ENCODE data around the gene BRPF1.

Gene BRPF1

DNA sequence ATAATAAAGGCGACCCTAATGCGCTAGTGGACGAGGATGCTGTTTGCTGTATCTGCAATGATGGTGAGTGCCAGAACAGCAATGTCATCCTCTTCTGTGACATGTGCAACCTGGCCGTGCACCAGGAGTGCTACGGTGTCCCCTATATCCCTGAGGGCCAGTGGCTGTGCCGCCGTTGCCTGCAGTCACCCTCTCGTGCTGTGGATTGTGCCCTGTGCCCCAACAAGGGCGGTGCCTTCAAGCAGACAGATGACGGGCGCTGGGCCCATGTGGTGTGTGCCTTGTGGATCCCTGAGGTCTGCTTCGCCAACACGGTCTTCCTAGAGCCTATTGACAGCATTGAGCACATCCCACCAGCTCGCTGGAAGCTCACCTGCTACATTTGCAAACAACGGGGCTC lies 7.6 kb downstream of the BRPF1 start:
- FAIRE-seq = no peak

- FAIRE-seq = no peak
Observed at GRCh38 chr3:9742560-9742959, 11.0 kb downstream of the BRPF1 start.

- no peak for FAIRE-seq
Observed at GRCh38 chr3:9743548-9743947, 12.0 kb downstream of the BRPF1 start.

DNA sequence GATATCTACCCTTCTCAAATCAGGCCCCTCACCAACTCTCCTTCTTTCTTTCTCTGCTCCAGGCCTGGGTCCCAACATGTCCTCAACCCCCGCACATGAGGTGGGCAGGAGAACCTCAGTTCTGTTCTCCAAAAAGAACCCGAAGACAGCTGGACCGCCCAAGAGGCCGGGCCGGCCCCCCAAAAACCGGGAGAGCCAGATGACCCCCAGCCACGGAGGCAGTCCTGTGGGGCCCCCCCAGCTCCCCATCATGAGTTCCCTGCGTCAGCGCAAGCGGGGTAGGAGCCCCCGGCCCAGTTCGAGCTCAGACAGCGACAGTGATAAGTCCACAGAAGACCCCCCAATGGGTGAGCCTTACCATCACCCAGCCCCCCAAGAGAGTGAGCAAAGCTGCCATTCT lies 12.6 kb downstream of the BRPF1 start:
- no peak for FAIRE-seq

GRCh38 chr3:9745521-9745920 lies 14.0 kb downstream of the BRPF1 start:
- FAIRE-seq = no peak

DNA sequence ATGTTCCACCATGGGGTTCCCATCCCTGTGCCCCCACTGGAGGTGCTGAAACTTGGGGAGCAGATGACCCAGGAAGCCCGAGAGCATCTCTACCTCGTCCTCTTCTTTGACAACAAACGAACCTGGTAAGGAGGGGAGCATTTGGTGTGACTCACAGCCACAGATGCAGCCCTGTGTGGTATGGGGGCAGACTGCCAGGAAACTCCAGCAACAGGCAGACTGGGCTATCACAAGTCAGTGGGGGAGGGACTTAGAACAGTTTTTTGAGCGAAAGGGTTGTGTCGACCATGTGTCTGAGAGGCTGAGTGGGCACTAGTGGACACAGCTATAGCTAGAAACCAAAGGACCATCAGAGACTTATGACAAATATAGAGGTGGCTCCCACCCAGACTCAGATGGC lies 14.8 kb downstream of the BRPF1 start:
- no peak for FAIRE-seq

DNA sequence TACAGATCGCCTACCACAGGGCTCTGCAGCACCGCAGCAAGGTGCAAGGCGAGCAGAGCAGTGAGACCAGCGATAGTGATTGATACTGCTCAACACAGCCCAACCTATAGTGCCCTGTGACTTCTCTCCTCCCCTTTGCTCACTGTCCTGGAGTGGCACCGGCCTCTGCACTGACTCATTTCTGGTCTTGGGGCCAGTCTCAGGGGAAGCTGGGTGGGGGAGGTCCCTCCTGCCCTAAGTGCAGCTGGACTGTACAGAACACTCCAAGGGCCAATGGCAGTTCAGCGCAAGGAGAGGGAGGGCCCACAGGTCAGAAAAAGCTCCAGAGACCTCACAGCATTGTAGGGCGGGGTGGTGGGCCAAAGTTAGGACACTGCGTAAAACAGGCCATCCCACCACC lies 15.7 kb downstream of the BRPF1 start:
- no peak for FAIRE-seq

DNA sequence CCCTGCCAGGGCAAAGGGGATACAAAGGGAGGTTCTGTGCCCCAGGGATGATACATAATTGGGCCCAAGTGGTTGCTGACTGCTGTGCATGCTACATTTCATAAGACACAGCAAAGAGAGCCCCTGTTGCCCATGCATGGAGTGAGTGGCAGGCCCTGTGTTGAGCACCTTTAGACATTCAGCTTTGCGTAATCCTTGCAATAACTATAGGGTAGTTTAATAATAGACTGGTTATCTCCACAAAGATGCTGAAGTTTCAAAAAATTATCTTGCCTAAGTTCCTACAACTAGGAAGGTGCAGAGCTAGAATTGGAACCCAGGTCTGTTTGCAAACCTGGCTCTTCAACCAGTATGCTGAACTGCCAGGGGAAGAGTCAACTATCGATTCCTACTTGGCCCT lies 16.5 kb downstream of the BRPF1 start:
- no peak for FAIRE-seq

DNA sequence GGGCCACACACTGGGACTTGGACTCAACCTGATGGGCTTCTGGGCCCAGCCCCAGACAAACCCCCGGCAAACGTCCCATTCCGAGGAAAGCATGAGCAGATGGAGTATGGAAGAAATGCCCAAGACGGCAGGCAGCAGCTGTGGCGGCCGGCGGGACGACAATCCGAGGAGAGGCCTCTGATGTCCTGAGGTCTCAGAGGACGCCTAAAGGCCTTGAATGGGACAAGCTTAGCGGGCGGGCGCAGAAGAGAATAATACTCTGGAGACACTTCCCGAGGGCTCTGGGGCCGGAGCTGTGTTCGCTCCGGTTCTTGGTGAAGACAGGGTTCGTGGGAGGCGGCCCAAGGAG lies 17.7 kb downstream of the BRPF1 start:
- FAIRE-seq = no peak

DNA sequence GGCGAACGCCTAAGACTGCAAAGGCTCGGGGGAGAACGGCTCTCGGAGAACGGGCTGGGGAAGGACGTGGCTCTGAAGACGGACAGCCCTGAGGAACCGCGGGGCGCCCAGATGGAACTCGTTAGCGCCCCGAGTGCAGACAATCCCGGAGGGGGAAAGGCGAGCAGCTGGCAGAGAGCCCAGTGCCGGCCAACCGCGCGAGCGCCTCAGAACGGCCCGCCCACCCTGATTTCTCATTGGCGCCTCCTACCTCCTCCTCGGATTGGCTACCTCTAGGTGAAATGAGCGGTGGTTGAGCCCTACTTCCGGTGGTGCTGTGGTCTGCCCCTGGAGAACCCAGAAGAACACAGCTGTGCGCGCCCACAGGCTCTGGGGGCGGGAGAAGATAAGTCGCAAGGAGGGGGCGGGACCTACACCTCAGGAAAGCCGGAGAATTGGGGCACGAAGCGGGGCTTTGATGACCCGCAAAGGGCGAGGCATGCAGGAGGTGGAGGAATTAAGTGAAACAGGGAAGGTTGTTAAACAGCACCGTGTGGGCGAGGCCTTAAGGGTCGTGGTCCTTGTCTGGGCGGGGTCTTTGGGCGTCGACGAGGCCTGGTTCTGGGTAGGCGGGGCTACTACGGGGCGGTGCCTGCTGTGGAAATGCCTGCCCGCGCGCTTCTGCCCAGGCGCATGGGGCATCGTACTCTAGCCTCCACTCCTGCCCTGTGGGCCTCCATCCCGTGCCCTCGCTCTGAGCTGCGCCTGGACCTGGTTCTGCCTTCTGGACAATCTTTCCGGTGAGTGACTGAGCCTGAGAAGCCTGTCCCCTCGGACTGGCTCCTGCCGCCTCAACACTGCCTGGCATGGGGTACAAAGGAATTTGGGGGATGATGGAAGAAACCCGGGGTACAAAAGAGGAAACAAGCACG lies 18.4 kb downstream of the BRPF1 start, which contains the start of gene OGG1:
TSS of gene OGG1 (plus strand) at position 308 of the 911 bp plus-strand sequence. CDS start at position 643, 335 bp downstream.
- FAIRE-seq = peak; percentile 53

GRCh38 chr3:9750556-9751411 lies 19.2 kb downstream of the BRPF1 start:
- no peak for FAIRE-seq

DNA sequence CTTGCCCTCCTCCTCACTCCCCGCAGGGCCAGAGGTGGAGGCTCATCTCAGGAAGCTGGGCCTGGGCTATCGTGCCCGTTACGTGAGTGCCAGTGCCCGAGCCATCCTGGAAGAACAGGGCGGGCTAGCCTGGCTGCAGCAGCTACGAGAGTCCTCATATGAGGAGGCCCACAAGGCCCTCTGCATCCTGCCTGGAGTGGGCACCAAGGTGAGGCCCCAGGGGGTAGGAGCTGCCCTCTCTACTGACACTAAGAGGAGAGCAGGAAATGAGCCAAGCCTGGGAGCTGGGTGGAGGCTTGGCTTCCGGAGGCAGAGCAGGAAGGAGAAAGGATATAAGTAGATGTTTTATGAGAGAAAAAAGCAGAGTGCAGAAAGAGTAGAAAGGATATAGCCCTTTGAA lies 23.1 kb downstream of the BRPF1 start:
- FAIRE-seq = no peak

- no peak for FAIRE-seq
Observed at GRCh38 chr3:9757427-9757826, 25.9 kb downstream of the BRPF1 start.

DNA sequence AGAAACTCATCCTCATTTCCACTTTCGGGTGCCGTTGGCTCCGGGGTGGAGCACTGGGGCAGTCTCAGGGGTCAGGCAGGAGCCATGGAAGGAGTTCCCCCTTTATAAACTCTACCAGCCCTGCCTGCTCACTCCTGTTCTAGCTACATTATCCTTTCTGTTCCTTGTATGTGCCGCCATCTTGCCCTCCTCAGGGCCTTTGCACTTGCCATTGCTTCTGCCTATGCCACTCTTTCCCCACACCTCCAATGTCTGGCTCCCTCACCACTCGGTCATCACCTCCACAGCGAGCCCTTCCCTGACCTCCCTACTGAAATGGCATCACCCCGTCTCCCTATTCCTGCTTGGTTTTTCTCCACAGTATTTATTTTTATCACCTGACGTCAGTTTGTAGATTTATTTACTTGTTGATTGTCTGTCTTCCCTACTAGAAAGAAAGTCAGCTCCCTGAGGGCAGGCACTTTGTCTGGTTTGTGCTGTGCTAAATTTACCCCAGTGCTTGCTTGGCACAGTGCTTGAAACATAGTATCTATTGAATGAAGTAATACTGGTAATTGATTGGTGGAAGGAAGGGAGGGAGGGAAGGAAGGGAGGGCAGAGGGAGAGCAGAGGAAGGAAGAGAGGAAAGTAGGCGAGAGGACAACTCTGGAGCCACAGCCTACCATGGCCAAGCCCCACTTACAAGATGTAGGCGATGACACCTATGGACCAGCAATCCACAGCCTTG lies 29.4 kb downstream of the BRPF1 start:
- no peak for FAIRE-seq

DNA sequence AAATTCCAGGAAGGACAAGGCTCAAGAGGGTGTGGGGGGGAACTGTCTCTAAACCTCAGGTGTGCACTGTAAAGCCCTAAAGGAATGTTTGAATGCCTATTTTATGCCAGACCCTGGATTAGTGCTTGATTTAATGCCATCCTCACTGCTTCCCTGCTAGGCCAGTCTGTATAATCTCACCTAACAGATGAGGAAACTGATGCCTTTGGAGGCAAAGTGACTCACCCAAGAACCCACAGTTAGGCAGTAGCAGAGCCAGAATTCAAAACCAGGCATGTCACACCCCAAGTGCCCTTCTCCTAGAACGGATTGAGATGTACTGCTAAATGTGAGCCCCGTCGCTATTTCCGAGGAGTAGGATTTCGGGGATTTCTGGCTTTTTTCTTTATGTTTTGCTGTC lies 30.4 kb downstream of the BRPF1 start:
- no peak for FAIRE-seq

- FAIRE-seq = no peak
Observed at GRCh38 chr3:9762871-9763270, 31.3 kb downstream of the BRPF1 start.

GRCh38 chr3:9765865-9766264 lies 34.3 kb downstream of the BRPF1 start:
- no peak for FAIRE-seq

GRCh38 chr3:9767418-9767817 lies 35.9 kb downstream of the BRPF1 start:
- FAIRE-seq = no peak

DNA sequence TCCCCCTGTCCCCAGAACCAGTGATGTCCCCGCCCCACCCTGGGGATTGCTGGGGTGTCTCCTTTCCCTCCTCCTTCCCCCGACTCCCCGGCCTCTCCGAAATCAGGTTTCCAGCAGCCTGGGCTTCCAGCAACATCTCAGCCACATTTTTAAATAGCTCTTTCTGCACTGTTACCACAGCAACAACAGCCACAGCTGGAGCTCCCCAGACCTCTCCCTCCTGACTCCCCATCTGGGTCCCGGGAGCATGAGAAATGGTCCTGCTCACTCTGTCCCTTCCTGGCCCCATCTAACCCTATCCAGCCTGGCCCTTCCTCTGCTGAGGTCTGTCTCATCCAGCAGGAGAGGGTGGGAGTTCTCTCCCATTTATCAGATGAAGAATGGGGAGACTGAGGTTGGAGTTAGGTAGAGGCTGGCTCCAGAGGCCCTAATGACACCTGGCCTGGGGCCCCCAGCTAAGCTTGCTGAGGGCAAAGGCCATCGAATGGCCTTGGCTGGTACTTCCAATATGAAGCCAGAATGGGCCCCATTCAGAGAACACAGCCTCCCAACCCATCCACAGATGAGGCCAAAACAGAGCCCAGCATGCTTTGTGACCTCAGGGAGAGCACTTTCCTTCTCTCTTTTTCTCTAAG lies 36.7 kb downstream of the BRPF1 start:
- FAIRE-seq = no peak

DNA sequence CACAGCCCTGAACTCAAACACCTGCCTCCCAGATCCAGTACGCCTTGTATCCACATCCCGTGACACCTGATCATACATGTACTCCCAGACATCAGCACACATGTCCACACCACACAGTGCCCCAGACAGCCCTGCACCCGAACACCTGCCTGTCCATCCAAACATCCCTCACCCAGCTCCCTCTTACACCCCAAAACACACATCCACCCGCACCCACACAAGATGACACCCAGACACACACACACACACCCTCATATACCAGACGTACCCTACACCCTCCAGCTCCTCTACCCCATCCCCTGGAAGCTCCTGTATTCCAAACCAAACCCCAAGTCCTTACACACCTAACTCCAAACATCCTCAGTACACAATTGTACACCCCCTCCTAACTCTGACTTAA lies 37.5 kb downstream of the BRPF1 start:
- FAIRE-seq = no peak

DNA sequence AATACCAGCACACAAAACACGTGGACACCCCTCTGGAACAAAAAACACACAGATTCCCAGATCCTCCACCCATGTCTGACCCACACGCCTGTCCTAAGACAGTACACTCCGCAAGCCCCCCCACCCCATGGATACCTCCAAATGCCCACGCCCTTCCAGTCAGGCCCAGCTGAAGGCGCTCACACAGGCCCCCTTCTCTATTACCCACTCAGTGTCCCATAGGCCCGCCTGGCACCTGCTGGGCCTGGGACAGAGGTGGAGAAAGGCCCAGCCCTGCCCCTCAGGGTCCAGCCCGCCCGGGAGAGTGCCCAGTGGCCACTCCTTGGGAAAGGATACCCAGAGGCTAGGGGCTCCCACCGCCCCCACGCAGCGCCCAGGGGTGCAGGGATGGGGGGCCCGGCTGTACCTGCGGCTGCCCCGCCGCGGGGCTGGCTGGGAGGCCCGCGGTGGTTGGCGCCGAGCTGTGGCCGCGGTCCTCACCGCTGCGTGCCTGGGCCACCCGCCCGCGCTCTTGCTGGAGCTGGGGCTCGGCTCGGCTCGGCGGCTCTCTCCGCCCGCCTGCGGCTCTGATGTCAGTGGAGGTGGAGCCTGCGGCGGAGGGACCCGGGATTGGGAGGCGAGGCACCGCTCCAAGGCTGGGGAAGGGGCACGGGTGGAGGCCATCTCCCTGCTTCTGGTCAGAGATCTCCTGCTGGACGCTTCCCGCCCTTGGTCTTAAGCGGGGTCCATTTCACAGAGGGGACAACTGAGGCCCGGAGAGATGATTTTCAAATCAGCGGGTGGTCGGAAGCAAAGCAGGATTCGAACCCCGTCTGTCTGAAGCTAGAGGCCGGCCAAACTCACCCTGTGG lies 38.1 kb downstream of the BRPF1 start, which contains the start of gene CAMK1:
TSS of gene CAMK1 (minus strand) at position 522 of the 850 bp plus-strand sequence. CDS start 2,198 bp downstream, outside the sequence.
- FAIRE-seq = no peak
